ENCODE results near the gene APOBEC2.

APOBEC2 gene

DNA sequence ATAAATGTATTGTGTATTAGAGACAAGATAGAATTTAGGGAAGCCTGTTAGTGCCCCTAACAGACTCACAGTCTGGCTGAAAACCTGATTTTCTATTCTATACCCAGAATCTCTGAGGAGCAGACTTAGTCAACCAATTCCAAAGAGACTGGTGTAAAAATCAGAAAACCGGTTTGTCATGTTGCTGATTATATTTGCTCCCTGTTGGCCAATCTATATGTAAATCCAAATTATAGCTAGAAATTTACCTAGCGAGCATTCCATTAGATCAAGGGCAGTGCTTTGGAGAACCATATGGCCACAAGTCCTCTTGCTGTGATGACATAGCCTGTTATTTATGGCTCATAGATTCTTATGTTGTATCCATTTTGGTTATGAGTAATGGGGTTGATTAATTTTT lies 24.5 kb downstream of the APOBEC2 start:
- TF ChIP-seq, protein P1, sequence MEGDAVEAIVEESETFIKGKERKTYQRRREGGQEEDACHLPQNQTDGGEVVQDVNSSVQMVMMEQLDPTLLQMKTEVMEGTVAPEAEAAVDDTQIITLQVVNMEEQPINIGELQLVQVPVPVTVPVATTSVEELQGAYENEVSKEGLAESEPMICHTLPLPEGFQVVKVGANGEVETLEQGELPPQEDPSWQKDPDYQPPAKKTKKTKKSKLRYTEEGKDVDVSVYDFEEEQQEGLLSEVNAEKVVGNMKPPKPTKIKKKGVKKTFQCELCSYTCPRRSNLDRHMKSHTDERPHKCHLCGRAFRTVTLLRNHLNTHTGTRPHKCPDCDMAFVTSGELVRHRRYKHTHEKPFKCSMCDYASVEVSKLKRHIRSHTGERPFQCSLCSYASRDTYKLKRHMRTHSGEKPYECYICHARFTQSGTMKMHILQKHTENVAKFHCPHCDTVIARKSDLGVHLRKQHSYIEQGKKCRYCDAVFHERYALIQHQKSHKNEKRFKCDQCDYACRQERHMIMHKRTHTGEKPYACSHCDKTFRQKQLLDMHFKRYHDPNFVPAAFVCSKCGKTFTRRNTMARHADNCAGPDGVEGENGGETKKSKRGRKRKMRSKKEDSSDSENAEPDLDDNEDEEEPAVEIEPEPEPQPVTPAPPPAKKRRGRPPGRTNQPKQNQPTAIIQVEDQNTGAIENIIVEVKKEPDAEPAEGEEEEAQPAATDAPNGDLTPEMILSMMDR (IDR thresholded peaks at IDR 0.05; ENCODE audit: borderline replicate concordance, control extremely low read depth, extremely low read depth, insufficient read depth, missing control alignments): no peak
- no peak for DNase-seq (ENCODE audit: low spot score)
- in situ Hi-C loops (cut with MboI; ENCODE audit: low sequenced_read_pairs, unreplicated experiment): no loop called here

DNA sequence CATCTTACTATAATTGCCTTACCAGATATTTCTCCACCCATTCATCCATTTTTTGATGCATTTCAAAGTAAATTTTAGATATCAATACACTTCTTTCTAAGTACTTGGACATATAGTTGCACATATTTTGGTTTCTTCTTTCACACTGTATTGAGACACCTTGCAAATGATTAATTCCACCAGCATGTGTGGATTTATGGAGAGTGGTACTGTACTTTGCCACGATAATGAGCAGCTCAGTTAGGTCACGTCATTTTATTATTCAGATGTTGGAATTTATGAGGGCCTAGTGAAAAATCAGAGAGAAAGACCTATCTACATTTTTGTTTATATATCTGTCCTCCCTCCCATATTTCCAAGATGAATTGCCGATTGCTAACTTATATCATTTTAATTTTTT lies 25.1 kb downstream of the APOBEC2 start:
- in situ Hi-C loops (cut with MboI; ENCODE audit: low sequenced_read_pairs, unreplicated experiment): no loop called here
- TF ChIP-seq, protein P1 (IDR thresholded peaks at IDR 0.05; ENCODE audit: borderline replicate concordance, control extremely low read depth, extremely low read depth, insufficient read depth, missing control alignments): no peak

DNA sequence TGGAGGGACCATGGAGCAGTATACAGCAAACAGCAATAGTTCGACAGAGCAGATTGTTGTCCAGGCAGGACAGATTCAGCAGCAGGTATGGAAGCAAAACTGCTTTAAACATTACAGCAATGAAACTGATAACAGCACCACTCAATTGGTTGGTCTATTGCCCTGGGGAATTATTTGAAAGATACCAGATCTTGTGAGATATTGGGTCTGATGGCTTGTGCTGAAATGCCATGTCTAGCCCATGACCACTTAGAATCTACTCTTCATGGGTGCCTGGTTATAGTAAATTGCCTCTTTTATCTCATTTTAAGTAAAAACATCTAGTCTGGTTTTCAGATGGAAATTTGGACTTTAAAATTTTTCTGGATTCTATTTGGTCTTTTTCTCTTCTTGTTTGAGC lies 26.1 kb downstream of the APOBEC2 start:
- DNase-seq (ENCODE audit: low spot score): no peak
- in situ Hi-C loops (cut with MboI; ENCODE audit: low sequenced_read_pairs, unreplicated experiment): no loop called here
- TF ChIP-seq, protein P1 (IDR thresholded peaks at IDR 0.05; ENCODE audit: borderline replicate concordance, control extremely low read depth, extremely low read depth, insufficient read depth, missing control alignments): no peak

More for the DNA sequence above, 25.1 kb downstream of the APOBEC2 start:
- DNase-seq (ENCODE audit: low spot score): no peak

DNA sequence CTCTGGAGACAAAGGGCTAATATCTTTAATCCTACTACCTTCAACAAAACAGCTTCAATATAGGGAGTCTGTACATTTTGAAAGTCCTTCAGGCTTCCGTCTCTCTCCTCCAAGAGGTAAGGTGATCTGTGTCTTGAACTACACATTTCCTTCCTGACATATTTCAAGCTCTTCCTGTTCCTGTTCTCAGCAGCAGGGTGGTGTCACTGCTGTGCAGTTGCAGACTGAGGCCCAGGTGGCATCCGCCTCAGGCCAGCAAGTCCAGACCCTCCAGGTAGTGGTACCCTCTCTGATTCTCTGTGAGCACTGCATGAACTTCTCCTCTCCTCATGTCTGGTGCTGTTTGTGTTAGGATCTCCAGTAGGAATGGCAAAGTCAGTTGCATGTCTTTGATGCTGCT lies 27.6 kb downstream of the APOBEC2 start:
- TF ChIP-seq, protein P1 (IDR thresholded peaks at IDR 0.05; ENCODE audit: borderline replicate concordance, control extremely low read depth, extremely low read depth, insufficient read depth, missing control alignments): no peak
- no peak for DNase-seq (ENCODE audit: low spot score)
- in situ Hi-C loops (cut with MboI; ENCODE audit: low sequenced_read_pairs, unreplicated experiment): no loop called here

DNA sequence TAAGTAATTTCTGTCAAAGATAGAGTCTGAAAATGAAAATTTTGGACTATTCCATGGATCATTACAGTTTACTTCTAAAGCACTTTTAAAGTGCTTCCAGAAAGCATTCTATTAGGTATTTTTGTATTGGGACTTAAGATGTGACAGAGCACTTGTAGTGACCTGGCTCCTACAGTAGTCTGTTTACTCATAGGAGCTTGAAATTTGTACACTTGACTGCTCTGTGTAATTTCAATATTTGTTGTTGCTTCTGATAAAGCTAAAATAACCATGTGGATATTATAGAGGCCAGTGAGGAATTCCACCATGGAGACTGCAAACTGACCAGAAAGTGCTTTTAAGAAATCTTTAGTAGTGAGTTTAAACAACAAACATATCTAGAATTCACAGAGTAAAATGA lies 30.1 kb downstream of the APOBEC2 start:
- TF ChIP-seq, protein P1 (IDR thresholded peaks at IDR 0.05; ENCODE audit: borderline replicate concordance, control extremely low read depth, extremely low read depth, insufficient read depth, missing control alignments): no peak
- DNase-seq (ENCODE audit: low spot score): no peak
- in situ Hi-C loops (cut with MboI; ENCODE audit: low sequenced_read_pairs, unreplicated experiment): no loop called here

DNA sequence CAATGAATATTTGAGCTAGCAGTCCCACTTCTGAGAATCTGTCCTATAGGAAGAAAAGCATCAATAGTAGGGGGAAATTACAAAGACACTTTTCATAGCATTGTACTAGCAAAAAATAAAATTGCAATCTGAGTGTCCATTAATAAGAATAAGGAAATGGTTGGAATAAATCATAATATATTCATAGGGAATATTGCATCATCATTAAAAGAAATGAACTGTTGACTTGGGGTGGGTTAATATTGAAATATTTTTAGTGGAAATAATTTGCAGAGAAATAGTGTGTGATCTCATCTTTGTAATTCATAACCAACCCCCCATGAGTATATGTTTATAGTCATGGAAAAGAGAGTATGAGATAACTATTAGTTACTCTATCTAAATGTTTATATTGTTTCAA lies 32.2 kb downstream of the APOBEC2 start:
- in situ Hi-C loops (cut with MboI; ENCODE audit: low sequenced_read_pairs, unreplicated experiment): no loop called here
- TF ChIP-seq, protein P1 (IDR thresholded peaks at IDR 0.05; ENCODE audit: borderline replicate concordance, control extremely low read depth, extremely low read depth, insufficient read depth, missing control alignments): no peak
- no peak for DNase-seq (ENCODE audit: low spot score)

DNA sequence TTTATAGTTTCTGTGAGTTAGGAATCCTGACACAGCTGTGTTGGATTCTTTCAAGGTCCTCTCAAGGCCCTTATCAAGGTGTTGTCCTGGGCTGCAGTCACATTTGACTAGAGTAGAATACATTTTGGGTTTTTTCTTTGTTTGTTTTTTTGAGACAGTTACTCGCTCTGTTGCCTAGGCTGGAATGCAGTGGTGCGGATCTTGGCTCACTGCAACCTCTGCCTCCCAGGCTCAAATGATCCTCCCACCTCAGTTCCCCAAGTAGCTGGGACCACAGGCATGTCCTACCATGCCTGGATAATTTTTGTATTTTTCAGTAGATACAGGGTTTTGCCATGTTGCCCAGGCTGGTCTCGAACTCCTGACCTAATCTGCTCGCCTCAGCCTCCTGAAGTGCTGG lies 35.4 kb downstream of the APOBEC2 start:
- no peak for DNase-seq (ENCODE audit: low spot score)
- TF ChIP-seq, protein P1 (IDR thresholded peaks at IDR 0.05; ENCODE audit: borderline replicate concordance, control extremely low read depth, extremely low read depth, insufficient read depth, missing control alignments): no peak
- in situ Hi-C loops (cut with MboI; ENCODE audit: low sequenced_read_pairs, unreplicated experiment): no loop called here

Data from GM13976 (cell line).